Liver (tissue), 9 donors: ENCODE data around the gene ULK4. TPM values are rescaled to one million over a fixed set of nuclear protein-coding genes. Genes with fewer than 3 reads are reported as not detected.

Experiments used
- DNase-seq: peaks from one replicate; pipeline ENCODE4 v3.0.0-alpha.2; 2017; ENCODE audit warnings: low spot score
- H3K27ac ChIP-seq, 2 donors: one replicate each; pipeline ENCODE4 v1.7.0; 2013; ENCODE audit warnings: inconsistent platforms in 2 of 2, low read length in 2 of 2, control low read depth in 1 of 2, low read depth in 1 of 2, mild to moderate bottlenecking in 1 of 2
- H3K27me3 ChIP-seq, 4 donors: one replicate each; pipeline versions ENCODE4 v1.6.1 to v1.7.0; 2013; ENCODE audit warnings: low read length in 3 of 4, inconsistent platforms in 1 of 4, mild to moderate bottlenecking in 1 of 4, moderate library complexity in 1 of 4; ENCODE audit not compliant: control insufficient read depth in 4 of 4, insufficient read depth in 4 of 4
- H3K36me3 ChIP-seq, 4 donors: one replicate each; pipeline versions ENCODE4 v1.6.1 to v1.7.0; 2013; ENCODE audit warnings: low read length in 3 of 4, mild to moderate bottlenecking in 3 of 4, low read depth in 1 of 4, moderate library complexity in 1 of 4; ENCODE audit not compliant: control insufficient read depth in 4 of 4, insufficient read depth in 3 of 4
- H3K4me1 ChIP-seq, 4 donors: one replicate each; pipeline versions ENCODE4 v1.6.1 to v1.7.0; 2013; ENCODE audit warnings: low read length in 3 of 4, mild to moderate bottlenecking in 3 of 4, moderate library complexity in 1 of 4; ENCODE audit not compliant: control insufficient read depth in 4 of 4, insufficient read depth in 4 of 4
- H3K4me3 ChIP-seq, 3 donors: one replicate each; pipeline versions ENCODE4 v1.6.1 to v1.7.0; 2013; ENCODE audit warnings: low read length in 3 of 3, control low read depth in 1 of 3, low read depth in 1 of 3, mild to moderate bottlenecking in 1 of 3
- H3K9ac ChIP-seq, 2 donors: one replicate each; pipeline ENCODE4 v1.7.0; 2013; ENCODE audit warnings: low read length in 2 of 2, mild to moderate bottlenecking in 2 of 2, moderate library complexity in 2 of 2, control low read depth in 1 of 2, low read depth in 1 of 2
- H3K9me3 ChIP-seq, 4 donors: one replicate each; pipeline versions ENCODE4 v1.6.1 to v1.7.0; 2013; ENCODE audit warnings: low read length in 3 of 4; ENCODE audit not compliant: control insufficient read depth in 4 of 4
- EGR1 ChIP-seq, 2 donors: IDR thresholded peaks; 2 replicates each; pipeline ENCODE4 v1.6.1; 2016 to 2018; ENCODE audit warnings: antibody characterized with exemption in 2 of 2, low read depth in 2 of 2
- FOXA2 ChIP-seq: IDR thresholded peaks from 2 replicates; pipeline ENCODE4 v1.6.1; 2016; ENCODE audit warnings: antibody characterized with exemption
- GABPA ChIP-seq, 2 donors: IDR thresholded peaks in 1 of 2; conservative IDR thresholded peaks in 1 of 2; 2 replicates each; pipeline ENCODE4 v1.6.1; 2016; ENCODE audit warnings: antibody characterized with exemption in 2 of 2, mild to moderate bottlenecking in 1 of 2, moderate library complexity in 1 of 2
- HNF4A ChIP-seq, 2 donors: conservative IDR thresholded peaks; 2 replicates each; pipeline ENCODE4 v1.6.1; 2016; ENCODE audit warnings: antibody characterized with exemption in 2 of 2, mild to moderate bottlenecking in 2 of 2
- HNF4G ChIP-seq: IDR thresholded peaks from 2 replicates; pipeline ENCODE4 v1.6.1; 2016; ENCODE audit warnings: antibody characterized with exemption
- JUND ChIP-seq, 2 donors: IDR thresholded peaks; 2 replicates each; pipeline ENCODE4 v1.6.1; 2016; ENCODE audit warnings: antibody characterized with exemption in 2 of 2
- RAD21 ChIP-seq, 2 donors: IDR thresholded peaks; 2 replicates each; pipeline ENCODE4 v1.6.1; 2016; ENCODE audit warnings: antibody characterized with exemption in 2 of 2, mild to moderate bottlenecking in 2 of 2
- RXRA ChIP-seq, 2 donors: IDR thresholded peaks; 2 replicates each; pipeline ENCODE4 v1.6.1; 2017 to 2018; ENCODE audit warnings: antibody characterized with exemption in 2 of 2, mild to moderate bottlenecking in 1 of 2
- SP1 ChIP-seq: IDR thresholded peaks from 2 replicates; pipeline ENCODE4 v1.6.1; 2018; ENCODE audit warnings: antibody characterized with exemption, mild to moderate bottlenecking
- TAF1 ChIP-seq: conservative IDR thresholded peaks from 2 replicates; pipeline ENCODE4 v1.6.1; 2016; ENCODE audit warnings: antibody characterized with exemption, mild to moderate bottlenecking
- YY1 ChIP-seq: IDR thresholded peaks from 2 replicates; pipeline ENCODE4 v1.6.1; 2016; ENCODE audit warnings: antibody characterized with exemption, mild to moderate bottlenecking
- WGBS: extraction: QIAGEN DNeasy Blood & Tissue Kit; methylation state at CpG from one replicate; pipeline ENCODE4 v1.1.7; 2013; 5-methylcytosine and 5-hydroxymethylcytosine counted together
- polyA plus RNA-seq, 2 donors: library from polyadenylated mRNA; stranded (reverse) in 1 of 2; unstranded in 1 of 2; fragments of 200-250 nt in 1 of 2; fragments of >200 nt in 1 of 2; fragmentation: Nextera tagmentation in 1 of 2; extraction: Ambion mirVana in 1 of 2; gene quantifications; one replicate each; pipeline versions ENCODE4 v1.2.1 to v1.2.3, GENCODE V29; 2013 to 2015
- total RNA-seq, 2 donors: library from RNA; depleted of rRNA; stranded (reverse); fragments of >200 nt; gene quantifications; one replicate each; pipeline ENCODE4 v1.2.3, GENCODE V29; 2014
- TF ChIP-seq, protein P1 (sequence below): IDR thresholded peaks from 2 replicates; pipeline ENCODE4 v1.6.1; 2016; ENCODE audit warnings: antibody characterized with exemption
- TF ChIP-seq, protein P2 (sequence below): IDR thresholded peaks from 2 replicates; pipeline ENCODE4 v1.6.1; 2016; ENCODE audit warnings: antibody characterized with exemption, mild to moderate bottlenecking
- TF ChIP-seq, protein P3 (sequence below): IDR thresholded peaks from 2 replicates; pipeline ENCODE4 v1.6.1; 2016; ENCODE audit warnings: antibody characterized with exemption
- TF ChIP-seq, protein P4 (sequence below): fragments of 150-350 bp; IDR thresholded peaks from 2 replicates; pipeline ENCODE4 v1.5.1; 2017; ENCODE audit warnings: improper control_type of control experiment, low read depth, low read length; ENCODE audit not compliant: missing input control
- TF ChIP-seq, protein P5 (sequence below): IDR thresholded peaks from 2 replicates; pipeline ENCODE4 v1.6.1; 2016; ENCODE audit warnings: antibody characterized with exemption
- donor health status: healthy.
- donor health status: healthy.
- donor health status: healthy.
- donor health status: healthy.
- donor health status: healthy.

ULK4 gene
- total and polyA plus RNA-seq, 4 donors, result 1.1 to 11.5 (median 3.2) TPM

DNA sequence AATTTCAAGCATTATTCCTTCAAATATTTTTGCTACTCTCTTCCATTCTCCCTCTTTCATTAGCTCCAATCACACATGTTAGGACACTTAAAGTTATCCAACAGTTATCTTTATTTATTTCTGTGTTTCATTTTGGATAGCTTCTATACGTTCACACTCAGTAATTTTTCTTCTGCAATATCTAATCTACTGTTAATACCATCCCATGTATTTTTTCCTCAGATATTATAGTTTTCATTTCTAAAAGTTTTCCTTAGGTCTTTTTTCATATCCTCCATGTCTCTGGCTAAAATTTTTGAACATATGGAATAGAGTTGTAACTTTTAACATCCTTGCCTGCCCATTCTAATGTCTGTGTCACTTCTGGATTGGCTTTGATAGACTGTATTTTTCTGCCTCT lies 689.2 kb downstream of the ULK4 start:
- WGBS, result 92% methylated on average over 1 of the region's 1 CpG
- Histone ChIP-seq H3K9ac (no peak overlapping the region), H3K27ac (no peak overlapping the region), H3K36me3 (peaks cover 0 to 2% (median 0%) of the 10 kb centered on the region in 4 donors), H3K27me3 (no peaks in the 10 kb centered on the region), H3K9me3 (peaks cover 0 to 4% (median 1%) of the 10 kb centered on the region in 4 donors), H3K4me3 (no peak overlapping the region), H3K4me1 (no peaks in the 10 kb centered on the region)
- no peak for DNase-seq
- TF ChIP-seq FOXA2 (no peak), RAD21 (IDR thresholded peaks at IDR 0.05) (no peak), RXRA (IDR thresholded peaks at IDR 0.05) (no peak), HNF4G (no peak), GABPA (IDR thresholded peaks at IDR 0.05 in 1 of 2, conservative IDR thresholded peaks at IDR 0.05 in 1 of 2) (no peak), YY1 (no peak), JUND (IDR thresholded peaks at IDR 0.05) (no peak), EGR1 (IDR thresholded peaks at IDR 0.05; ENCODE audit: low read depth in 2 of 2) (no peak), SP1 (no peak), HNF4A (conservative IDR thresholded peaks at IDR 0.05) (no peak), TAF1 (no peak)
- TF ChIP-seq, protein P1, sequence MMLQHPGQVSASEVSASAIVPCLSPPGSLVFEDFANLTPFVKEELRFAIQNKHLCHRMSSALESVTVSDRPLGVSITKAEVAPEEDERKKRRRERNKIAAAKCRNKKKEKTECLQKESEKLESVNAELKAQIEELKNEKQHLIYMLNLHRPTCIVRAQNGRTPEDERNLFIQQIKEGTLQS, result no peak
- TF ChIP-seq, protein P2, sequence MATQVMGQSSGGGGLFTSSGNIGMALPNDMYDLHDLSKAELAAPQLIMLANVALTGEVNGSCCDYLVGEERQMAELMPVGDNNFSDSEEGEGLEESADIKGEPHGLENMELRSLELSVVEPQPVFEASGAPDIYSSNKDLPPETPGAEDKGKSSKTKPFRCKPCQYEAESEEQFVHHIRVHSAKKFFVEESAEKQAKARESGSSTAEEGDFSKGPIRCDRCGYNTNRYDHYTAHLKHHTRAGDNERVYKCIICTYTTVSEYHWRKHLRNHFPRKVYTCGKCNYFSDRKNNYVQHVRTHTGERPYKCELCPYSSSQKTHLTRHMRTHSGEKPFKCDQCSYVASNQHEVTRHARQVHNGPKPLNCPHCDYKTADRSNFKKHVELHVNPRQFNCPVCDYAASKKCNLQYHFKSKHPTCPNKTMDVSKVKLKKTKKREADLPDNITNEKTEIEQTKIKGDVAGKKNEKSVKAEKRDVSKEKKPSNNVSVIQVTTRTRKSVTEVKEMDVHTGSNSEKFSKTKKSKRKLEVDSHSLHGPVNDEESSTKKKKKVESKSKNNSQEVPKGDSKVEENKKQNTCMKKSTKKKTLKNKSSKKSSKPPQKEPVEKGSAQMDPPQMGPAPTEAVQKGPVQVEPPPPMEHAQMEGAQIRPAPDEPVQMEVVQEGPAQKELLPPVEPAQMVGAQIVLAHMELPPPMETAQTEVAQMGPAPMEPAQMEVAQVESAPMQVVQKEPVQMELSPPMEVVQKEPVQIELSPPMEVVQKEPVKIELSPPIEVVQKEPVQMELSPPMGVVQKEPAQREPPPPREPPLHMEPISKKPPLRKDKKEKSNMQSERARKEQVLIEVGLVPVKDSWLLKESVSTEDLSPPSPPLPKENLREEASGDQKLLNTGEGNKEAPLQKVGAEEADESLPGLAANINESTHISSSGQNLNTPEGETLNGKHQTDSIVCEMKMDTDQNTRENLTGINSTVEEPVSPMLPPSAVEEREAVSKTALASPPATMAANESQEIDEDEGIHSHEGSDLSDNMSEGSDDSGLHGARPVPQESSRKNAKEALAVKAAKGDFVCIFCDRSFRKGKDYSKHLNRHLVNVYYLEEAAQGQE, result no peak
- TF ChIP-seq, protein P3, sequence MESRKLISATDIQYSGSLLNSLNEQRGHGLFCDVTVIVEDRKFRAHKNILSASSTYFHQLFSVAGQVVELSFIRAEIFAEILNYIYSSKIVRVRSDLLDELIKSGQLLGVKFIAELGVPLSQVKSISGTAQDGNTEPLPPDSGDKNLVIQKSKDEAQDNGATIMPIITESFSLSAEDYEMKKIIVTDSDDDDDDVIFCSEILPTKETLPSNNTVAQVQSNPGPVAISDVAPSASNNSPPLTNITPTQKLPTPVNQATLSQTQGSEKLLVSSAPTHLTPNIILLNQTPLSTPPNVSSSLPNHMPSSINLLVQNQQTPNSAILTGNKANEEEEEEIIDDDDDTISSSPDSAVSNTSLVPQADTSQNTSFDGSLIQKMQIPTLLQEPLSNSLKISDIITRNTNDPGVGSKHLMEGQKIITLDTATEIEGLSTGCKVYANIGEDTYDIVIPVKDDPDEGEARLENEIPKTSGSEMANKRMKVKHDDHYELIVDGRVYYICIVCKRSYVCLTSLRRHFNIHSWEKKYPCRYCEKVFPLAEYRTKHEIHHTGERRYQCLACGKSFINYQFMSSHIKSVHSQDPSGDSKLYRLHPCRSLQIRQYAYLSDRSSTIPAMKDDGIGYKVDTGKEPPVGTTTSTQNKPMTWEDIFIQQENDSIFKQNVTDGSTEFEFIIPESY, result no peak
- TF ChIP-seq, protein P4, sequence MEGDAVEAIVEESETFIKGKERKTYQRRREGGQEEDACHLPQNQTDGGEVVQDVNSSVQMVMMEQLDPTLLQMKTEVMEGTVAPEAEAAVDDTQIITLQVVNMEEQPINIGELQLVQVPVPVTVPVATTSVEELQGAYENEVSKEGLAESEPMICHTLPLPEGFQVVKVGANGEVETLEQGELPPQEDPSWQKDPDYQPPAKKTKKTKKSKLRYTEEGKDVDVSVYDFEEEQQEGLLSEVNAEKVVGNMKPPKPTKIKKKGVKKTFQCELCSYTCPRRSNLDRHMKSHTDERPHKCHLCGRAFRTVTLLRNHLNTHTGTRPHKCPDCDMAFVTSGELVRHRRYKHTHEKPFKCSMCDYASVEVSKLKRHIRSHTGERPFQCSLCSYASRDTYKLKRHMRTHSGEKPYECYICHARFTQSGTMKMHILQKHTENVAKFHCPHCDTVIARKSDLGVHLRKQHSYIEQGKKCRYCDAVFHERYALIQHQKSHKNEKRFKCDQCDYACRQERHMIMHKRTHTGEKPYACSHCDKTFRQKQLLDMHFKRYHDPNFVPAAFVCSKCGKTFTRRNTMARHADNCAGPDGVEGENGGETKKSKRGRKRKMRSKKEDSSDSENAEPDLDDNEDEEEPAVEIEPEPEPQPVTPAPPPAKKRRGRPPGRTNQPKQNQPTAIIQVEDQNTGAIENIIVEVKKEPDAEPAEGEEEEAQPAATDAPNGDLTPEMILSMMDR, result no peak
- TF ChIP-seq, protein P5, sequence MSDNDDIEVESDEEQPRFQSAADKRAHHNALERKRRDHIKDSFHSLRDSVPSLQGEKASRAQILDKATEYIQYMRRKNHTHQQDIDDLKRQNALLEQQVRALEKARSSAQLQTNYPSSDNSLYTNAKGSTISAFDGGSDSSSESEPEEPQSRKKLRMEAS, result no peak
